ENCODE data around the gene PARP11. TPM values are rescaled to one million over a fixed set of nuclear protein-coding genes. Genes with fewer than 3 reads are reported as not detected.
A peak's percentile ranks its signal among the peaks of the same experiment; 100 is the strongest.

PARP11 gene
- total RNA-seq, 2 experiments from 2014 or later = 19.7 to 22.3 TPM

DNA sequence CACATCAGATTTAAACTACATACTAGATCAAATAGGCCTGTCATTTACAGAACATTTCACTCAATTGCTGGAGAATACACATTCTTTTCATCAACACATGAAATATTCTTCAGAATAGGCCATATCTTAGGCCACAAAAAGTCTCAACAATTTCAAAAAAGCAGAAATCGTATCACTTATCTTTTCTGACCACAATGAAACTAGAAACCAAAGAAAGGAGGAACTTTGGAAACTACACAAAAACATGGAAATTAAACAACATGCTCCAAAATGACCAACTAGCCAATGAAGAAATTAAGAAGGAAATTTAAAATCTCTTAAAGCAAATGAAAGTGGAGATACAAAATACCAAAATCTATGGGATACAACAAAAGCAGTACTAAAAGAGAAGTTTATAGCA, 35.1 kb downstream of the PARP11 start:
- POLR2A ChIA-PET = no interaction called here

DNA sequence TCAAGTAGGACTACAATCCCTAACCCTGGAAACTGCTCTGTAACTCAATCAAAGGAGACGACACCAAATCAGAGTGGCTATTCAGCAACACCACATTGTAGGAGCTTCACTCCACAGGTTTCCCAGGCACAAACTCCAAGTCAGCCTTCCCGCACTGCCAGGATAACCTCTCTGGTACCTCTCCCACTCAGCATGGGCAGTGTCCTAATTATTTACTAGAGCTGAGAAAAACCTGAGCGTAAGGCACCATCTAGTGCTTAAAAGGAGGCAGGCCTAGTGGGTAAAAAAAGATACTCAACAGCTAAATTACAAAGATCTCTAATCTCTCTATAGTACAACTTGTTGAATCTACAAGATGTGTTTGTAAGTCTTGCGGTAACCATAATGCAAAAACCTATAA, 36.1 kb downstream of the PARP11 start:
- ChIA-PET POLR2A (interaction anchor here (0.7 to 1.0 kb wide), 2 partner anchors 33 to 458 kb away, joined by 3 read pairs; no protein-coding TSS in a partner anchor), CTCF (interaction anchor here (1.4 to 1.6 kb wide), 2 partner anchors 27 to 49 kb away, joined by 3 read pairs; no protein-coding TSS in a partner anchor)
- Mint-ChIP-seq H3K27me3 (no peaks in the 10 kb centered on the region), H3K27ac (no peak overlapping the region), H3K9me3 (peaks cover 4% of the 10 kb centered on the region), H3K4me1 (ENCODE audit: low read depth) (peaks cover 53% of the 10 kb centered on the region), H3K4me3 (peak overlapping the region; percentile 5), H3K36me3 (ENCODE audit: low read depth) (peaks cover 36% of the 10 kb centered on the region)
- DNase-seq = no peak
- no peak for ATAC-seq
- TF ChIP-seq, protein P1, sequence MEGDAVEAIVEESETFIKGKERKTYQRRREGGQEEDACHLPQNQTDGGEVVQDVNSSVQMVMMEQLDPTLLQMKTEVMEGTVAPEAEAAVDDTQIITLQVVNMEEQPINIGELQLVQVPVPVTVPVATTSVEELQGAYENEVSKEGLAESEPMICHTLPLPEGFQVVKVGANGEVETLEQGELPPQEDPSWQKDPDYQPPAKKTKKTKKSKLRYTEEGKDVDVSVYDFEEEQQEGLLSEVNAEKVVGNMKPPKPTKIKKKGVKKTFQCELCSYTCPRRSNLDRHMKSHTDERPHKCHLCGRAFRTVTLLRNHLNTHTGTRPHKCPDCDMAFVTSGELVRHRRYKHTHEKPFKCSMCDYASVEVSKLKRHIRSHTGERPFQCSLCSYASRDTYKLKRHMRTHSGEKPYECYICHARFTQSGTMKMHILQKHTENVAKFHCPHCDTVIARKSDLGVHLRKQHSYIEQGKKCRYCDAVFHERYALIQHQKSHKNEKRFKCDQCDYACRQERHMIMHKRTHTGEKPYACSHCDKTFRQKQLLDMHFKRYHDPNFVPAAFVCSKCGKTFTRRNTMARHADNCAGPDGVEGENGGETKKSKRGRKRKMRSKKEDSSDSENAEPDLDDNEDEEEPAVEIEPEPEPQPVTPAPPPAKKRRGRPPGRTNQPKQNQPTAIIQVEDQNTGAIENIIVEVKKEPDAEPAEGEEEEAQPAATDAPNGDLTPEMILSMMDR (IDR thresholded peaks at IDR 0.05) = no peak
- intact Hi-C loops (cut with micrococcal nuclease) = no loop called here

More for the DNA sequence above, 35.1 kb downstream of the PARP11 start:
- H3K4me3 Mint-ChIP-seq = peak overlapping the region; percentile 61
- peaks cover 52% of the 10 kb centered on the region for H3K4me1 Mint-ChIP-seq (ENCODE audit: low read depth)
- no peak for ATAC-seq
- CTCF ChIA-PET = interaction anchor here (1.4 to 1.6 kb wide), 2 partner anchors 26 to 48 kb away, joined by 3 read pairs; no protein-coding TSS in a partner anchor
- peaks cover 4% of the 10 kb centered on the region for H3K9me3 Mint-ChIP-seq
- TF ChIP-seq, protein P1 (IDR thresholded peaks at IDR 0.05) = no peak
- H3K36me3 Mint-ChIP-seq (ENCODE audit: low read depth) = peaks cover 38% of the 10 kb centered on the region
- peak overlapping the region; percentile 53 for H3K27ac Mint-ChIP-seq
- H3K27me3 Mint-ChIP-seq = no peaks in the 10 kb centered on the region
- intact Hi-C loops (cut with micrococcal nuclease) = no loop called here
- no peak for DNase-seq

DNA sequence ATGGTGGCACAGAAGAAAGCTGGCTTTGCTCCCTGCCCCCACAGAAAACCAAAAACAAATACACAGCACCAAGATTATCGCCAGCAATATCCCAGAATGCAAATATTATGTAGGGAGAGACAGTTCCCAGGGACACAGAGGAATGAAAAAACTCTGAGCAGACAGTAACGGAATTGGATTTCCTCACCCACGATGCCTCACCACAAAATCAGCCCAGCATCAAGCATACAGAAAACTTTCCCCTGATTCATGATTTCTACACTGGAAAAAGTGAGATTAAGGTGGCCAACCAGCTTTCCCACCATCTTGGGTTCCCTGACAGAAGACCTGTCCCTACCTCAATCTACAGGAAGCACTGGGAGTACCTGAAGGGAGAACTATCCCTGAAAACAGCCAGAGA, 36.6 kb downstream of the PARP11 start:
- no peak overlapping the region for H3K27ac Mint-ChIP-seq
- no peak overlapping the region for H3K4me3 Mint-ChIP-seq
- peaks cover 4% of the 10 kb centered on the region for H3K9me3 Mint-ChIP-seq
- peaks cover 51% of the 10 kb centered on the region for H3K4me1 Mint-ChIP-seq (ENCODE audit: low read depth)
- H3K27me3 Mint-ChIP-seq = no peaks in the 10 kb centered on the region
- DNase-seq (no peak), ATAC-seq (no peak)
- POLR2A ChIA-PET = interaction anchor here (0.7 to 1.0 kb wide), 2 partner anchors 34 to 458 kb away, joined by 3 read pairs; no protein-coding TSS in a partner anchor
- CTCF ChIA-PET = interaction anchor here (1.4 to 1.6 kb wide), 2 partner anchors 28 to 49 kb away, joined by 3 read pairs; no protein-coding TSS in a partner anchor
- TF ChIP-seq, protein P1 (IDR thresholded peaks at IDR 0.05) = no peak
- peaks cover 32% of the 10 kb centered on the region for H3K36me3 Mint-ChIP-seq (ENCODE audit: low read depth)
- intact Hi-C loops (cut with micrococcal nuclease) = no loop called here

DNA sequence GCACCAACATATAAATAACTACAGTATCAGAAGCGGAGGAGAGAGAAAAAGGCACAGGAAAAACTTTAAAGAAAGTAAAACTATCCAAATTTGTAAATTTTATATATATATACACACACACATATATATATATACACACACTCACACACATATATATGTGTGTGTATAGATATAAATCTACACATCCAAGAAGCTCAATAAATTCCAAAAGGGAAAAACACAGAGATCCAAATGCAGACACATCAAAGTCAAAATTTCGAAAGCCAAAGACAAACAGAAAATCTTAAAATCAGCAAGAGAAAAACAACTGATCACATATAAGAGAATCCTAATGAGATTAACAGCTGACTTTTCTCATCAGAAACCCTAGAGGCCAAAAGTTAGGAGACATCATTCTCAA, 37.3 kb downstream of the PARP11 start:
- Mint-ChIP-seq H3K4me3 (no peak overlapping the region), H3K9me3 (peaks cover 4% of the 10 kb centered on the region), H3K4me1 (ENCODE audit: low read depth) (peaks cover 51% of the 10 kb centered on the region), H3K36me3 (ENCODE audit: low read depth) (peaks cover 27% of the 10 kb centered on the region), H3K27ac (peak overlapping the region; percentile 57), H3K27me3 (no peaks in the 10 kb centered on the region)
- ChIA-PET POLR2A (interaction anchor here (1.0 kb wide), 1 partner anchor 35 kb away, joined by 3 read pairs; no protein-coding TSS in a partner anchor), CTCF (interaction anchor here (1.1 to 4.8 kb wide), 2 partner anchors 32 to 536 kb away, joined by 3 to 17 read pairs; no protein-coding TSS in a partner anchor)
- intact Hi-C loops (cut with micrococcal nuclease) = no loop called here
- ATAC-seq = no peak
- DNase-seq = no peak
- TF ChIP-seq, protein P1 (IDR thresholded peaks at IDR 0.05) = no peak

DNA sequence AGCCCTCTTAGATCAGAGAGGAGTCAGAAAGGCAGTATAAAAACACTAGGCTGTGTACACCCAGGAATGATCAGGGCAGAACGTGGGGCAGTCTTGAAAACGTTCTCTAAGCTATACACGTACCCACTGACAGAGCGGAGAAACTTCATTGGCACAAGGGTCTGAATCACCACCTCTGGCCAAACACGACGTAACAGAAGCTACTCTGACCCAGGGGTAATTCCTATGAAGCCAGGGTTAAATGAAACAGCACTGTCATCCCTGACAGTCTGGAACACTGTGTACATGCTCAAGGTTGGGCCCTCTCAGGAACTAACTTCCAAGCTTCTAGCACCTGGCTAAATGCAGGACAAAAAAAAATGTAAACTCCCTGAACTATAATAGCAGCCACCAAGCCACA, 38.4 kb downstream of the PARP11 start:
- ChIA-PET CTCF (interaction anchor here (1.1 to 4.8 kb wide), 2 partner anchors 31 to 535 kb away, joined by 3 to 17 read pairs; no protein-coding TSS in a partner anchor), POLR2A (no interaction called here)
- H3K4me1 Mint-ChIP-seq (ENCODE audit: low read depth) = peaks cover 51% of the 10 kb centered on the region
- peaks cover 4% of the 10 kb centered on the region for H3K9me3 Mint-ChIP-seq
- no peak overlapping the region for H3K27ac Mint-ChIP-seq
- H3K4me3 Mint-ChIP-seq = no peak overlapping the region
- no peaks in the 10 kb centered on the region for H3K27me3 Mint-ChIP-seq
- DNase-seq (no peak), ATAC-seq (no peak)
- peaks cover 20% of the 10 kb centered on the region for H3K36me3 Mint-ChIP-seq (ENCODE audit: low read depth)
- TF ChIP-seq, protein P1 (IDR thresholded peaks at IDR 0.05) = no peak
- intact Hi-C loops (cut with micrococcal nuclease) = no loop called here
